HG03521 (cell line): ENCODE data around the gene ARHGAP6.
A peak's percentile ranks its signal among the peaks of the same experiment; 100 is the strongest.

ENCODE experiments used
- ATAC-seq: cut with Tn5 transposase; IDR thresholded peaks from one replicate; pipeline ENCODE4 v1.9.1; 2021; ENCODE audit warnings: mild to moderate bottlenecking, moderate library complexity; ENCODE audit not compliant: unreplicated experiment

Gene ARHGAP6

GRCh38 chrX:11406109-11406765 lies 259.5 kb downstream of the ARHGAP6 start:
- ATAC-seq: no peak

DNA sequence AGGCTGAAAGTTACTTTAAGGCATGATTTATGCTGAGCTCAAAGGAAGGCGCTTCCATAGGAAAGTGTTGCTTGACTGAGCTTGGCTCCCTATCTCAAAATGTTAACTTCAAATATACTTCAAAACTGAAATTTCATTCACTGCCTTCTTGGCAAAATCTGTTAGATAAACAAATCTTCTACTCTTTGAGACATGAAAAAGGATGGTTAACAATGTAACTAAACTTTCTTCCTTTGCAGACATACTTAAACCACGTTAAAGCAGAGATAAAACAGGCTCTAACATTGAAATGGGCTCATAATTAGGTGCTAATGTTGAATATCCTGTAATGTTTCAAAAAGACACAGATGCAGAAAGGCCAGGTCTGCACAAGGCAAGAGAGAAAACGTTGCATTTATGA lies 262.1 kb downstream of the ARHGAP6 start:
- no peak for ATAC-seq

- ATAC-seq: no peak
Observed at GRCh38 chrX:11401966-11402365, 263.8 kb downstream of the ARHGAP6 start.

DNA sequence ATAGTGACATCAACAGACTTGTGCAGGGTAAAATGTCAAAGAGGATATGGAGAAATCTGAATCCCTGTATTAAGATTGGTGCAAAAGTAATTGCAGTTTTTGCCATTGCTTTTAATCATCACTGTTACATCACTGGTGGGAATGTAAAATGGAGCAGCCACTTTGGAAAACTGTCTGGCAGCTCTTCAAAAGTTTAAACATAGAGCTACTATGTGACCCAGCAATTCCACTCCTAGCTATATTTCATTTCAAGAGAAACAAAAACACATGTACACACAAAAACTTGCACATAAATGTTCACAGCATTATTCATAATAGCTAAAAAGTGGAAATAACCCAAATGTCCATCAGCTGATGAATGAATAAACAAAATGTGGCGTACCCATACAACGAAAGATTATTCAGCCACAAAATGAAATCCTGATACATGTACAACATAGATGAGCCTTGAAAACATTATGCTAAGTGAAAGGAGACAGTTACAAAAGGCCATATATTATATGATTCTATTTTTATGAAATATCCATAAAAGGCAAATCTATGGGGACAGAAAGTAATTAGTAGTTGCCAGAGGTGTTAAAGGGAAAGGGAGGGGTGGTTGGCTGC lies 266.1 kb downstream of the ARHGAP6 start:
- no peak for ATAC-seq

DNA sequence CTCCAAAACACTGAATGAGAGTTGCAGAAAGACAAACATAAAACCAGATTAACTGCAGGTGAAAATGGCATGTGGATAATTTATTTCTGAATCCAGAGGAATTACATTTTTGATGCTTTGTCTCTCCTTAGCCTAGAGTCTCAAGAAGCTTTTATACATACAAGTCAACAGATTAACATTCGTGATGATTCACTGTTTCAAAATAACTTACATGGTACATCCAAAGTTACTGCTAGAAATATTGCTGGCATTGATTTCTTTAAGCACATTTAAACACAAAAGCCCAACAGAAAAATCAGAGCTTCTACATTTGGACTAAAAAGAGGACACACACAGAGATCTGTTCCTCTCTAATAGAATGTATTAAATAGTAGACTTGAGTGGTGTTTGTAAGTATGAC lies 266.9 kb downstream of the ARHGAP6 start:
- ATAC-seq: no peak

GRCh38 chrX:11398139-11398538 lies 267.6 kb downstream of the ARHGAP6 start:
- ATAC-seq: no peak

GRCh38 chrX:11397680-11398079 lies 268.0 kb downstream of the ARHGAP6 start:
- no peak for ATAC-seq

DNA sequence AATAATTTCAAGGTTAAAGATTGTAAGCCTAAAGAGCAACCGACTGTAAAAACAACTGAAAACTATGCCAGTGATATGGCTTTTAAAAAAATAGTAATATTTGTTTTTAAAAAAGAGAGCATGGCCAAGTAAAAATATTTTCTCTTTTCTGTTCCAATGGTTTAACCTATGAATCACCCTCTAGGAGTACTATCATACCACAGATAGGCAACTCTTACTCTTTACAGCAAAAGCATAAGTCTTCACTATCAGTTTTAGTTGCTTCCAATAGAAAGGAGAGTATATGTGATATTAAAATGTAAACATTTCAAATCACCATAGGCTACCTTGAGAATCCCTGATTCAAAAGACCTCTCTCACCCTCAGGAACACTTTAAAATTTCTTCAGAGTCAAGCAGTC lies 269.9 kb downstream of the ARHGAP6 start:
- no peak for ATAC-seq

GRCh38 chrX:11393949-11394654 lies 271.6 kb downstream of the ARHGAP6 start:
- ATAC-seq: no peak

DNA sequence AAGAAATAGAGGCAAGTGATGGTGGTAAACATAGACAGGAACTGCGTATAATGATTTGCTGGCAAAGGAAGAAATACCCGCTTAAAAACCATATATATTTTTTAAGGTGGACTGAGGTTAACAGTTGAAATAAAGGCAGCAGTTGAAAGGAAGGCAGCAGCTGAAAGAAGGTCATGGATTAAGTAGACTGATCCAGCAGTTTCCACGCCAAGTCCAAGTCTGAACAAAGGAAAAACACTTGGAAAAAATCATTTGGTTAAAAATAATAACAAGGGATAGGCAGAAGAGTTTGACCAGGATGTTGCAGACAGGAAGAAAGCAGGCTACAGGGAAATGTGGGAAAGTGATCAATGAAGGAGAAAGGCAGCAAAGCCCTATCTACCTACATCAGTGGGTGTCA lies 278.9 kb downstream of the ARHGAP6 start:
- ATAC-seq: no peak

GRCh38 chrX:11386001-11386523 lies 279.7 kb downstream of the ARHGAP6 start:
- no peak for ATAC-seq

DNA sequence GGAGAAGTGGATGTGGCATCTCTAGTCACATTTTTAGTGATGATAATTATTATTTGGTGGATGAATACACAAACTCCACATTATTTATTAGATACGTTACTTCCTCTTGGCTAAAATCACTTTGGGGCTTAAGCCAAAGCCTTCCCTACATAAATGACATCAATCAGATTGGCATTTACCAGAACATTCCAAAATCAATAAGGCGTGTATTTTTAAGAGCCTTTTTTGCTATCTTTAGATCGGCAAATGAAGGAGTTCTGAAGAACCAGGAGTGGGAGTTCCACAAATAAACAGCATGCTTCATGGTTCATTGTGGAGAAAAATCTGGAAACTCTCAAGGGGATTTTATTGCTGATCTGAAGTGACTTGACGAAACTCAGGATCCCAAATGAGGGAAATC lies 282.8 kb downstream of the ARHGAP6 start:
- ATAC-seq: no peak

DNA sequence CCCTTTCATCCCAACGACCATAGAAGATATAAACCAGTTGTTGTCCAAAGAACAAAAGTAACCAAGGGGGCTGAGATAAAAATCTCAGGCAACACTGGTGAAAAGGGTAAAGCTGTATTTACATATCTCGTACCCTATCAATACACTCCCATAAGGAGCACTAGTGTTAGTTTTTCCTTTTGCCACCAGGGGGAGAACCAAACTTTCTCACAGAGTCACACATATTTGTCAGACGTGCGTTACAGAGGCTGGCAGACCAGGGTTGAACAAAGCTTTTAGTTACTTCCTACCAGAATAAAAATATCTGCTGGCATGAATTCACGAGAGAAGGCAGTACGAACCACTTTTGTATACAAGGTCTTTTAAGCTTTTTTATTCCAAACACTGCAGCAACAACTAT lies 284.3 kb downstream of the ARHGAP6 start:
- ATAC-seq: peak; percentile 87

DNA sequence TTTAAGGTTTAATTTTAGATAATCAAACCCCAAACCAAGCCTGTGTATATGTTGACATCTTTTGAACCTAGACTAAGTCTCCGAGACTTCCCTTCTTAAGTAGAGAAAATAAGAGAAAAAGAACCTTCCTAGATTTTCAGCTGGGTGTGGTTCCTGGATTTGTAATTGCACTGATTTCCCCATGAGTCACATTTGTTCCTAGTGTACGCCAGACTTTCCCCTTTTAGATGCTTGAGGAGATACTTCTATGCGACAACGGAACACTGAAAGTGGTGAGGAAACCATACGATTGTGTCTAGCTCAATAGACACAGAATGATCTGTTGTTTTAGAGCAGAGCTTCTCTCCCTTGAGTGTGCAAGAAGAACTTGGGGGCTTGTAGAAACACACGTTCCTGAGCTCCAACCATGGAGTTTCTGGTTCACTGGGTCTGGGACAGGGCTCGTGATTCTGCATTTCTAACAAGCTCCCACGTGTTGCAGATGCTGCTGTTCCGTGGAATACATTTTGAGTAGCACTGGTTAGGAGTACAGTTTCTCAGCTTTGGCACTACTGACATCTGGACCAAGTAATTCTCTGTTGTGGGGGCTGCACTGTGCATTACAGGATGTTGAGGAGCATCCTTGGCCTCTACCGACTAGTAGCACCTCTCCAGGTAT lies 285.4 kb downstream of the ARHGAP6 start:
- ATAC-seq: no peak

DNA sequence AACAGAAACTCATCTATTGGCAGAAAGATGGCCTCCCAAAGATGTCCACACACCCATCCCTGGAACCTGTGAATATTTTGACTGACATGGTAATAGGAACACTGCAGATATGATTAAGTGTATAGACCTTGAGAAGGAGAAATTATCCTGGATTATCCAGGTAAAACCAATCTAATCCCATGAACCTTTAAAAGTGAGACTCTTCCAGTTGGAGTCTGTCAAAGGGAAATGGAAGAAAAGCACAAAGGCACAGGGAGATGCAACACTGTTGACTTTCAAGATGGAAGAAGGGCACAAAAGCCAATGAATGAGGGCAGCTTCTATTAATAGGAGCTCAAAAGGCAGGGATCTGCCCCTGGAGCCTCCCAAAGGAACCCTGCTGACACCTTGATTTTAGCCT lies 289.6 kb downstream of the ARHGAP6 start:
- ATAC-seq: no peak

DNA sequence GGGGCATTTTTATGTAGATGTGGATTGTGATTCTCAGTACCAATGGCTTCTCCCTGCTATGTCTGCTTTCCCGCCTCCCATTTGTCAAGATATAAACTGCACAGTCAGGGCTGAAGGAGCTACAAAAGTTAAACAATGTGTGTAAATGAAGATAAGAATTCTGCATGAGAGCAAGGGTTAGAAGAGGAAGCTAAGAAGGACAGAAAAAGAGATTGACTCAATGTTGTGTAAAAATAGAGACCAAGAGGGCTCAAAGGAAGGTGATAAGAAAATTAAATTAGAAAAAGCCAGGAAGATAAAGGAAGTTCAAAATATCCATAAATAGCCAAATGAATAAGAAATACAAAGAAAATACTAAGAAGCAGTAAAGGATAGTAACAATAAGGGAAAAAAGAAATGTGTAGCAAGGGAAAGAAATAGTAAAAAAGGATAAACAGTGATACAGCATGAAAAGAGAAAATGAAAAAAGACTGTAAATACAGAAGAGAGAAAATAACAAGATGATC lies 290.1 kb downstream of the ARHGAP6 start:
- no peak for ATAC-seq

DNA sequence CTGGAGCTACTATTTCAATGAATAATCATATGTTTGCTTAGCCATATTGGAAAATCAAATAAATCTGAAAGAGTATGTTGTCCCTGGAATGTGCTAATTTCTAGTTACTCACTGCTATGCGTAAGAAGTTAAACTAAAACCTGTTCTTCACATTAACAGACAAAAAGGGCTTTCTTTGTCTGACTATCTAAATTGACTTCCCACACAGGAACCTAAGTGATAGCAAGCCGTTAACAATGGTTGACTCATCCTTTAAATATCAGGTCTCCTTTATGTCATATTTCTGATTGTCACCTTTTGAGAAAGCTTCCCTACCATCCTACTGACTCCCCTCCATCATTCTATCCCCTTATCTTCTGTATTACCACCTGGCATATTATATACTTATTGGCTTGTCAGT lies 291.1 kb downstream of the ARHGAP6 start:
- ATAC-seq: no peak

DNA sequence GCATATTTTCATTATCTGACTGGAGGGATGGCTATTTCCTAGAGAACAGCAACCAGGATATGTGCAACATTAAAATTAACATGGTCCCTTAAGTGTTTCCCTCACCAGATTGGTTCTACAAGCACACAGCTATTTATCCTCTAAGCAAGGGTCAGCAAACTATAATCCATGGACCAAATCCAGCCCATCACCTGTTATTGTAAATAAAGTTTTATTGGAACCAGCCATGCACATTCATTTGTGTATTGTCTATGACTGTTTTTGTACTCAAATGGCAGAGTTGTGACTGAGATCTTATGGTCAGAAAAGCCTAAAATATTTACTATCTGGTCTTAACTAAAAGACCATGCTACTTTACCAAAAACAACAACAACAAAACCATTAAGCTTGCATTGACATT lies 294.6 kb downstream of the ARHGAP6 start:
- no peak for ATAC-seq

GRCh38 chrX:11367609-11368430 lies 297.9 kb downstream of the ARHGAP6 start:
- no peak for ATAC-seq

DNA sequence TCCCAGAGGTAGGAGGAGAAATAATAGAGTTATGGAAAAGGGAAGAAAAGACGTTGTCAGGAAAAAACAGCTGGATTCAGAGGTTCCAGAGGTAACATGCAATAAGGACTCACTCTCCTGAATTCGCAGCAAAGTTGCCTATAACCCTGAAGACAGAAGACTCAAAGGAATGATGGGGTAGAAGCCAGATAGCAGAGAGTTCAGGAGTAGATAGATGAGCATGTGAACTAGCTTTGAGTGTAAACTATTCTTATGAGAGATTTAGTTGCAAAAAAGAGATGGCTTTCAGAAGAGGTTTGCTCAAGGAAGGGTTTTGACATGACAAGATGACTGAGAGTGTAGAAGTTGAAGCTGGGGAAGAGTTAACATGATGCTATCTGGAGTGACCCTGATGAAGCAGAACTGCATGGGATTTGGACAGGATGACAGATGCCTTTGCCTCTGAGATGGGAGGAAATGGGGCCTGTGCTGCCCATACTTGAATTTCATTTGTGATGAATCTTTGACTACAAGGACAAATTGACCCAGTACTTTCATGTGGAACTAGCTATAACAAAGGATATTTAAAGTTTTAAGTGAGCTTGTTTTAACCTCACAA lies 298.6 kb downstream of the ARHGAP6 start:
- ATAC-seq: no peak
